Measurements from ENCODE around the gene ARHGEF37. TPM values are rescaled to one million over a fixed set of nuclear protein-coding genes. Genes with fewer than 3 reads are reported as not detected.

The ARHGEF37 gene
- total RNA-seq, 1 donor from 2014 or later, result 4.1 TPM

DNA sequence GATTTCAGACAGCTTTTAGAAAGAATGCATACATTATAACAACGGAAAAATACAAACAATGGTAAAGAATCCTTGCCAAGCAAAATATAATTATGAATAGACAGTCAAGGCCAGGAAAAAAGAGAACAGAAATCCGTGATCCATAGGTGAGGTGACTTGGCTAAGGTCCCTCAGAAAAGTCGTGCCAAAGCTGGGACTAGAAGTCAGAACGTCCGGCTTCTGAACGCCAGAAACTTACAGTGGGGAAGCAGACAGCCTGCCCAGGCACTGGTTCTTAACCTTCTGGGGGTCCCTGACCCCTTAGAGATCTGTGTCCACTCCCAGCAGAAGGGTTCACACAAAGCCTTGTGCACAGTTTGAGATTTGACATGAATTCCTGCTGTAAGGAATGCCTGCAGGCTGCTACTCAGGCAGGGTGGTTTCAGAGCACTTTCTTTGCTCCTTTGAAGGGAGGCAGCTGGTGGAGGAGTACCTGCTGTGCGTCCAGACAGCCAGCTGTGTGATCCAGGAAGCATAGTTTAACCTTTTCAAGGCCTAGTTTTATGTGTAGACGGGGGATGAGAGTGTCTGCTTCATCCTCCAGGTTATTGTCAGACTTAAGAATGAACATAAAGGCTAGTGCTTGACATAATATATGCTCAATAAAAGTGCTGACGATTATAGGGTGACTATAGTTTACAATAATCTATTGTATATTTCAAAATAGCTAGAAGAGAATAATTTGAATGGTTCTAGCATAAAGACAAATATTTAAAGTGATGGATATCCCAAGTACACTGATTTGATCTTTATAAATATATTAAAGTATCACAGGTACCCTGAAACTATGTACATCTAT is 852 bp downstream of the ARHGEF37 start:
- Histone ChIP-seq H3K4me3 (ENCODE audit: low read depth, low read length) (peak overlapping the region; percentile 41), H3K36me3 (ENCODE audit: control insufficient read depth, insufficient read depth, low read length) (no peaks in the 10 kb centered on the region), H3K27me3 (ENCODE audit: control insufficient read depth, insufficient read depth, low read length) (no peaks in the 10 kb centered on the region)
- TF ChIP-seq, protein P1, sequence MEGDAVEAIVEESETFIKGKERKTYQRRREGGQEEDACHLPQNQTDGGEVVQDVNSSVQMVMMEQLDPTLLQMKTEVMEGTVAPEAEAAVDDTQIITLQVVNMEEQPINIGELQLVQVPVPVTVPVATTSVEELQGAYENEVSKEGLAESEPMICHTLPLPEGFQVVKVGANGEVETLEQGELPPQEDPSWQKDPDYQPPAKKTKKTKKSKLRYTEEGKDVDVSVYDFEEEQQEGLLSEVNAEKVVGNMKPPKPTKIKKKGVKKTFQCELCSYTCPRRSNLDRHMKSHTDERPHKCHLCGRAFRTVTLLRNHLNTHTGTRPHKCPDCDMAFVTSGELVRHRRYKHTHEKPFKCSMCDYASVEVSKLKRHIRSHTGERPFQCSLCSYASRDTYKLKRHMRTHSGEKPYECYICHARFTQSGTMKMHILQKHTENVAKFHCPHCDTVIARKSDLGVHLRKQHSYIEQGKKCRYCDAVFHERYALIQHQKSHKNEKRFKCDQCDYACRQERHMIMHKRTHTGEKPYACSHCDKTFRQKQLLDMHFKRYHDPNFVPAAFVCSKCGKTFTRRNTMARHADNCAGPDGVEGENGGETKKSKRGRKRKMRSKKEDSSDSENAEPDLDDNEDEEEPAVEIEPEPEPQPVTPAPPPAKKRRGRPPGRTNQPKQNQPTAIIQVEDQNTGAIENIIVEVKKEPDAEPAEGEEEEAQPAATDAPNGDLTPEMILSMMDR (IDR thresholded peaks at IDR 0.05; ENCODE audit: insufficient read depth, low read length, poor library complexity, severe bottlenecking), result no peak
- no peak for DNase-seq (ENCODE audit: low read depth)

DNA sequence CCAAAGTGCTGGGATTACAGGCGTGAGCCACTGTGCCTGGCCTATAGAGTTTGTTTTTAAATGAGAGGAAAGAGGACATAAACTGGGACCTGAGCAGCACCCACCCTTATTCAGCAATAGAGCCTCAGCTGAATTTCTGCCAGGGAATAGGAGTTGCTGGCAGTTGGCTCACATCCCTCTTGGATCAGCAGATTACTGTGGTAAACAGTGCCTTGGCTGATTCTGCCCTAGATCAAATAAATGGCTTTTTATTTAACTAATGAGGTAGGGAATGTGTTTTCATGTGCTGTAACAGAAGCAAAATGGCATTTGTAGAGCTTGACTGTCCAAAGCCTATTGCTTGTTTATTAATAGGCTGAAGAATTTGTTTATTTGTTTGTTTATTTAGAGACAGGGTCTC is 2.1 kb downstream of the ARHGEF37 start:
- no peaks in the 10 kb centered on the region for H3K27me3 ChIP-seq (ENCODE audit: control insufficient read depth, insufficient read depth, low read length)
- DNase-seq (ENCODE audit: low read depth), result no peak
- H3K4me3 ChIP-seq (ENCODE audit: low read depth, low read length), result no peak overlapping the region
- TF ChIP-seq, protein P1 (IDR thresholded peaks at IDR 0.05; ENCODE audit: insufficient read depth, low read length, poor library complexity, severe bottlenecking), result no peak
- H3K36me3 ChIP-seq (ENCODE audit: control insufficient read depth, insufficient read depth, low read length), result no peaks in the 10 kb centered on the region

DNA sequence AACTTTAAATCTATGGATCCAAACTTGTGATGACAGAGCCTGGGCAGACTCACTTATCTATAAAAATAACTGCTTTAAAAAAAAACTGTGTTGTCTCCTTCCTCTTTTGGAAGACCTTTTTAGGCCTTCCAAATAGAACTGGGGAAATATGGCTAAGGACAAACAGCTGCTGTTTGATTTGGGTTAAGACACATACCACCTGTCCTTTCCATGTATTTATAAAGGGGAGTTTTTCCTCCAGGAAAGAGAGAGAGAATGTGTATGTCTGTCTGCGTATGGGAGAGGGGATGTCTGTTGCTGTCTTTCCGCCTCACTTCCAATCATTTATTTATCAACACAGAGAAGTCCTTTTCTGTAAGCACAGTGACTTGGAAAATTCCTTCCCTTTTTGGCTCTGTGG is 2.8 kb downstream of the ARHGEF37 start:
- H3K36me3 ChIP-seq (ENCODE audit: control insufficient read depth, insufficient read depth, low read length), result no peaks in the 10 kb centered on the region
- TF ChIP-seq, protein P1 (IDR thresholded peaks at IDR 0.05; ENCODE audit: insufficient read depth, low read length, poor library complexity, severe bottlenecking), result no peak
- DNase-seq (ENCODE audit: low read depth), result no peak
- no peak overlapping the region for H3K4me3 ChIP-seq (ENCODE audit: low read depth, low read length)
- H3K27me3 ChIP-seq (ENCODE audit: control insufficient read depth, insufficient read depth, low read length), result no peaks in the 10 kb centered on the region

DNA sequence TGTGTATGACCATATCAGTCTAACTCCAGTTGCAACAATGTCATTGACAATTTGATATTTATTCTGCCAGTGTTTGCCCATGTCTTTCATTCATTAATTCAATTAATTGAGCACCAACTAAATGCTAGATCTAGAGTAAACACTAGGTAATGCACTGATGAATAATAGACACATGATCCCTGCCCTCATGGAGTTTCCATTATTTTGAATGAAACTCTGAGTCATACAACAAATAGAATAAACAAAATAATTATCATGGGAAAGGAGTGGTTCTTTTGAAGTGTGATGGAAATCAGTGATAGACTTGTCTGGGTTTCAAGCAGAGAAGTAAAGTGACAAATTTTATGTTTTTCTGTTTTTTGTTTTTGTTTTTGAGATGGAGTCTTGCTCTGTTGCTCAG is 4.6 kb downstream of the ARHGEF37 start:
- H3K27me3 ChIP-seq (ENCODE audit: control insufficient read depth, insufficient read depth, low read length), result no peaks in the 10 kb centered on the region
- TF ChIP-seq, protein P1 (IDR thresholded peaks at IDR 0.05; ENCODE audit: insufficient read depth, low read length, poor library complexity, severe bottlenecking), result no peak
- DNase-seq (ENCODE audit: low read depth), result no peak
- H3K36me3 ChIP-seq (ENCODE audit: control insufficient read depth, insufficient read depth, low read length), result no peaks in the 10 kb centered on the region
- no peak overlapping the region for H3K4me3 ChIP-seq (ENCODE audit: low read depth, low read length)

DNA sequence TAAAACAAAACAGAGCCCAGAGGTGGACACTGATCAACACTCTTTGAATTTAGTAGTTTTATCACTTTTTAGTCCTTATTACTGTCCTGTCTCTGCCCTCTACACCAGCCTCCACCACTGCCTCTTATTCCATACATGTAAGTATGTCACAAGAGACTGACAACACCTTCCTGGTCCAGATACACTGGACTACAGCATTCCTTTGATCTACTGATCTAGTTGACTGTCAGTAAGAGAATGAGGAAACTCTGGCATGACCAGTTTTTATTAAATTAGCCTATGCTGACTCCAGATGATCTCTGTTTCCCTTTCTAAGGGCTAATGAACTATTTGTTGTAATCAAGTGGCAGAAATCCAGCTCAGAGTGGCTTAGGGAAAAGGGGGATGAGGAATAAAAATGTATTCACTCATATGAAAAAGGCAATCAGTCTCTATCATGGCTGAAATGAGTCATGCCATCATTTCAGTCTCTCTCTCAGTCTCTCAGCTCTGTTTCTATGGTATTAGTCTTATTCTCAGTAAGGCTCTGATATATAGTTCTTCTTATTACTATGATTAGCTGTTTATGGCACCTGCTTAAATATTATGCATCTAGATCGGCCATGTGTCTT is 5.5 kb downstream of the ARHGEF37 start:
- TF ChIP-seq, protein P1 (IDR thresholded peaks at IDR 0.05; ENCODE audit: insufficient read depth, low read length, poor library complexity, severe bottlenecking), result no peak
- no peaks in the 10 kb centered on the region for H3K27me3 ChIP-seq (ENCODE audit: control insufficient read depth, insufficient read depth, low read length)
- no peak overlapping the region for H3K4me3 ChIP-seq (ENCODE audit: low read depth, low read length)
- no peak for DNase-seq (ENCODE audit: low read depth)
- H3K36me3 ChIP-seq (ENCODE audit: control insufficient read depth, insufficient read depth, low read length), result no peaks in the 10 kb centered on the region

Measured in kidney epithelial cell (primary cell).